Hepatocyte (in vitro differentiated cells): Measurements from ENCODE around the gene ZNF610. TPM values are rescaled to one million over a fixed set of nuclear protein-coding genes. Genes with fewer than 3 reads are reported as not detected.

ENCODE experiments used
- DNase-seq: peaks from one replicate; pipeline ENCODE4 v3.0.0-alpha.2; 2016; ENCODE audit warnings: low spot score
- H2AFZ ChIP-seq: fragments of 200-600 bp; sonication (generic); 2 replicates; pipeline ENCODE4 v1.6.0; 2016; ENCODE audit warnings: antibody characterized with exemption, mild to moderate bottlenecking
- H3K27ac ChIP-seq: fragments of 200-600 bp; sonication (generic); 2 replicates; pipeline ENCODE4 v1.5.1; 2016; ENCODE audit warnings: mild to moderate bottlenecking
- H3K27me3 ChIP-seq: fragments of 200-600 bp; sonication (generic); 2 replicates; pipeline ENCODE4 v1.6.1; 2016
- H3K36me3 ChIP-seq: fragments of 200-600 bp; sonication (generic); replicated peaks from 2 replicates; pipeline ENCODE4 v1.5.1; 2016; ENCODE audit warnings: low read depth; ENCODE audit not compliant: insufficient read depth
- H3K4me1 ChIP-seq: fragments of 200-600 bp; sonication (generic); 2 replicates; pipeline ENCODE4 v1.5.1; 2016; ENCODE audit warnings: mild to moderate bottlenecking, moderate library complexity; ENCODE audit not compliant: insufficient read depth
- H3K4me2 ChIP-seq: fragments of 200-600 bp; sonication (generic); 2 replicates; pipeline ENCODE4 v1.6.0; 2016
- H3K4me3 ChIP-seq: fragments of 200-600 bp; sonication (generic); 2 replicates; pipeline ENCODE4 v1.5.1; 2016; ENCODE audit warnings: mild to moderate bottlenecking
- H3K79me2 ChIP-seq: fragments of 200-600 bp; sonication (generic); 2 replicates; pipeline ENCODE4 v1.6.0; 2017; ENCODE audit warnings: mild to moderate bottlenecking
- H3K9me2 ChIP-seq: fragments of 200-600 bp; sonication (generic); replicated peaks from 2 replicates; pipeline ENCODE4 v1.6.0; 2017; ENCODE audit warnings: mild to moderate bottlenecking; ENCODE audit not compliant: insufficient read depth
- H3K9me3 ChIP-seq: fragments of 200-600 bp; sonication (generic); 2 replicates; pipeline ENCODE4 v1.5.1; 2016; ENCODE audit warnings: low read depth, mild to moderate bottlenecking
- H4K20me1 ChIP-seq: fragments of 200-600 bp; sonication (generic); 2 replicates; pipeline ENCODE4 v1.6.0; 2016; ENCODE audit warnings: mild to moderate bottlenecking; ENCODE audit not compliant: insufficient read depth, poor library complexity, severe bottlenecking
- CTCF ChIP-seq: fragments of 200-600 bp; sonication (generic); IDR thresholded peaks from 2 replicates; pipeline ENCODE4 v1.5.1; 2016; ENCODE audit warnings: antibody characterized with exemption, mild to moderate bottlenecking; ENCODE audit not compliant: poor library complexity
- EZH2 ChIP-seq: fragments of 200-600 bp; sonication (generic); IDR thresholded peaks from 2 replicates; pipeline ENCODE4 v1.6.1; 2016; ENCODE audit warnings: antibody characterized with exemption, mild to moderate bottlenecking, borderline replicate concordance
- EZH2phosphoT487 ChIP-seq: fragments of 200-600 bp; sonication (generic); IDR thresholded peaks from one replicate; pipeline ENCODE4 v1.6.1; 2018; ENCODE audit warnings: antibody characterized with exemption, mild to moderate bottlenecking, low read depth, moderate library complexity; ENCODE audit not compliant: unreplicated experiment, severe bottlenecking
- WGBS: methylation state at CpG from one replicate; pipeline ENCODE4 v1.1.6; 2016; ENCODE audit warnings: low lambda C conversion rate; ENCODE audit errors: missing lambda C conversion rate; 5-methylcytosine and 5-hydroxymethylcytosine counted together
- polyA plus RNA-seq: library from polyadenylated mRNA; unstranded; fragments of >200 nt; fragmentation: Nextera tagmentation; extraction: Ambion mirVana; gene quantifications from 2 replicates; pipeline ENCODE4 v1.2.1, GENCODE V29; 2016
- total RNA-seq: library from RNA; depleted of rRNA; stranded (reverse); fragments of >200 nt; gene quantifications from 2 replicates; pipeline ENCODE4 v1.2.3, GENCODE V29; 2014

ZNF610 gene
- total and polyA plus RNA-seq, 2 experiments from 2014 or later, result 5.3 to 5.7 TPM

- H3K4me3 ChIP-seq, result peak overlapping the region; percentile 56
- WGBS, result 39% methylated on average over 8 of the region's 8 CpGs
- peak overlapping the region; percentile 75 for H2AFZ ChIP-seq
Measured at GRCh38 chr19:52296400-52296772, 39.7 kb upstream of the ZNF610 start.

DNA sequence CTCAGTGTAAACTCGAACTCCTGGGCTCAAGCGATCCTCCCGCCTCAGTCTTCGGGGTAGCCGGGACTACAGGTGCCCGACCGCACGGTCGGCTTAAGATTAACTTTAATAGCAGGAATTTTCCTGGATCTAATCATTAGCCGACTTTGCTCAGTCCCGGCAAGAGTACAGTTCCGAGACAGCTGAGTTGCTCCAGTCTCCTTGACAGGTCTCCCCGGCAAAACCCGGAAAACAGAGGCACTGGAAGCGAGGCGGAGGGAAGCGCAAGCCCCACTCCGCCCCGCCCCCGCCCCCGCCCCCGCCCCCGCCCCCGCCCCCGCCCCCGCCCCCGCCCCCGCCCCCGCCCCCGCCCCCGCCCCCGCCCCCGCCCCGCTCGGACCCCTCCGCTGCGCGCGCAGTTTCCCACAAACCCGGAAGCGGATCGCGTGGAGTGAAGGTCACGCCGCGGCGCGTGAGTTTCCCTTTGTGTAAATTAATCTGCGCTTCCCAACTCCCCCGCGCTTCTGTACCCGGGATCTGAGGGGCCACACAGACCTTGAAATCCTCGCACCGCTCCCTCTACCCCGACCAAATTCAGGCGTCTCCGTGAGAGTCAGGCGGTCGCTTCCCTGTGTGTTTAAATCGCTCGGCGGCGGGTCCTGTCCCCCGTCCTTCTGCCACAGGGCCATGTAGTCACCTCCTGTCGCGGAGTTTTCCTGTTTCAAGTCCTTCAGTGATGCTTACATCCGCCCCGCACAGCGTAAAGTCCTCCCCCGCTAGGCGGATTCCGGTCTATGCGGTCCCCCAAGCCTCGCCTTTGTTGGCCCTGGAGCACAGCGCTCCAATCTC lies 39.1 kb upstream of the ZNF610 start, which contains the start of gene ZNF480:
Gene ZNF480 (plus strand): TSS at position 397 of the 828 bp plus-strand sequence. CDS start 3,244 bp downstream, outside the sequence.
- 1% methylated on average over 42 of the region's 75 CpGs for WGBS
- H3K9me2 ChIP-seq, result no peaks in the 10 kb centered on the region
- H3K4me3 ChIP-seq, result peak within 1 kb of the TSS; percentile 100
- H3K4me2 ChIP-seq, result peak within 1 kb of the TSS; percentile 91
- H3K79me2 ChIP-seq, result peaks cover 24% of the 10 kb centered on the region
- H4K20me1 ChIP-seq, result no peaks in the 10 kb centered on the region
- peaks cover 13% of the 10 kb centered on the region for H3K4me1 ChIP-seq
- H3K36me3 ChIP-seq, result peaks cover 11% of the 10 kb centered on the region
- TF ChIP-seq EZH2 (no peak), CTCF (no peak), EZH2phosphoT487 (no peak)
- peak within 1 kb of the TSS; percentile 100 for H3K27ac ChIP-seq
- H2AFZ ChIP-seq, result peak within 1 kb of the TSS; percentile 100
- no peaks in the 10 kb centered on the region for H3K27me3 ChIP-seq
- peak; percentile 91 for DNase-seq
- peaks cover 18% of the 10 kb centered on the region for H3K9me3 ChIP-seq

More at GRCh38 chr19:52296400-52296772, 39.7 kb upstream of the ZNF610 start:
- Histone ChIP-seq H4K20me1 (no peaks in the 10 kb centered on the region), H3K4me1 (peaks cover 13% of the 10 kb centered on the region), H3K79me2 (peaks cover 24% of the 10 kb centered on the region), H3K27ac (peak overlapping the region; percentile 75), H3K4me2 (peak overlapping the region; percentile 87), H3K36me3 (peaks cover 7% of the 10 kb centered on the region), H3K27me3 (no peaks in the 10 kb centered on the region), H3K9me3 (peaks cover 17% of the 10 kb centered on the region), H3K9me2 (no peaks in the 10 kb centered on the region)
- TF ChIP-seq EZH2phosphoT487 (no peak), CTCF (no peak), EZH2 (no peak)
- no peak for DNase-seq

DNA sequence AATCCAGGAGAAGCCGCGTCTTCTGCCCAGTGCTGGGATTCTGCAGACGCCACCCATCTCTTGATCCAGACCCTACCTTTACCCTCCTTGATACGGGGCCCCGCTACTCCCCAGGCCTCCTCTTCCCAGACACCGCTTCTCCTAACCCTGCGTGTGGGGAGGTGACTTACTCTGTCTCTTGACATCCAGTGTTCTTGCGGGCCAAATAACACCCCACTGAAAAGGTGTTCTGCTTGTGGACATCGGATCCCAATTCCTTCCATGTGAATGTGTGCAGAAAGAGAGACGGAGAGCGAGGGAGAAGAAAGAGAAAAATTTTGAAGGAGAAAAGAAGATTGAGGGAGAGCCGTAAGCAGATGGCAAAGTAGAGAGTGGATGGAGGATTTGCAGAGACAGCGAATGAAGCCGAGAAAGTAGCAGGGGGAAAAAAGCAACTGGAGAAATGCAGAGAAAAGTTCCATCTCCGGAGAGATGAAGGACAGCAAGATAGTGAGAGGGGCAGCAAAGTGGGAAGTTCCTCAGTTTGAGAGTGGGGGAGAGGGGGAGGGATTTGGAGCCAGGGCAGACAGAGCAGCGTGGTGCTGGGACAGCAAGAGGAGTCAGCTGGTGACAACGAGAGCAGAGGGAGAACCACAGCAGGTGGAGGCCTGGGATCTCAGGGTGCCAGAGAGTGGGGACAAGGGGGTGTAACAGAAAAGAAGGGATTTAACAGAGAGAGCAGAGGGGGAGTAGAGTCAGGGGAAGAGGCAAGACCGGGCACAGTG lies 38.3 kb upstream of the ZNF610 start:
- Histone ChIP-seq H3K79me2 (peaks cover 24% of the 10 kb centered on the region), H3K36me3 (peaks cover 11% of the 10 kb centered on the region), H4K20me1 (no peaks in the 10 kb centered on the region), H3K4me3 (peak overlapping the region; percentile 100), H2AFZ (peak overlapping the region; percentile 100), H3K9me2 (no peaks in the 10 kb centered on the region), H3K9me3 (peaks cover 26% of the 10 kb centered on the region), H3K27ac (peak overlapping the region; percentile 100), H3K4me1 (peaks cover 13% of the 10 kb centered on the region), H3K4me2 (peak overlapping the region; percentile 91), H3K27me3 (no peaks in the 10 kb centered on the region)
- DNase-seq, result no peak
- 14% methylated on average over 18 of the region's 18 CpGs for WGBS
- TF ChIP-seq EZH2 (no peak), EZH2phosphoT487 (no peak), CTCF (no peak)
